Measurements from ENCODE around the gene MTHFD2L. TPM values are rescaled to one million over a fixed set of nuclear protein-coding genes. Genes with fewer than 3 reads are reported as not detected.

Gene MTHFD2L
- total RNA-seq, 3 donors from 2014 or later, result 10.7 to 12.9 (median 11.6) TPM

DNA sequence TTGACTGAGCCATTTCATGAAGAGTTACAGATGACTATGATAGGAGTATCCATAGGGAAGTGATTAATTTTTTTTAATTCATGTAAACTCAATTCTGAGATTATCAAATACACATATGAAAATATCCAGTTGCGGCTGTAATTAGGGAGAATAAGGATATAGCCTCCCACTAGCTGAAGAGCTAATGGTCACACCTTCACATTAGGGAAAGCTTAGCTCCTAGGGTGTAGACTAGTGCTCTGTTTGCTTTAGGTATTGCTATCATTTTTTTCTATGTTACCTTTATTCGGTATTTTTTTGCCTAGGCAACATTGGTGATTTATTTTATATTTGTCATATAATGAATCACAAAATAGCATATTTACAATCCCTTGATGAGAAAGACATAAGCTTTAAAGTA lies 110.7 kb downstream of the MTHFD2L start:
- no peak for ATAC-seq
- DNase-seq, result no peak
- no peaks in the 10 kb centered on the region for H3K4me1 ChIP-seq (ENCODE audit: low read depth)
- no peaks in the 10 kb centered on the region for H3K36me3 ChIP-seq (ENCODE audit: low read depth)
- TF ChIP-seq CTCF (IDR thresholded peaks at IDR 0.05), result no peak
- no peaks in the 10 kb centered on the region for H3K9me3 ChIP-seq
- no peak overlapping the region for H3K4me3 ChIP-seq
- intact Hi-C loops (cut with DNase I, micrococcal nuclease), result no loop called here

GRCh38 chr4:74278490-74278889 lies 120.6 kb downstream of the MTHFD2L start:
- TF ChIP-seq CTCF (IDR thresholded peaks at IDR 0.05), result no peak
- intact Hi-C loops (cut with DNase I, micrococcal nuclease), result no loop called here
- Histone ChIP-seq H3K9me3 (no peaks in the 10 kb centered on the region), H3K4me1 (ENCODE audit: low read depth) (no peaks in the 10 kb centered on the region), H3K36me3 (ENCODE audit: low read depth) (no peaks in the 10 kb centered on the region), H3K4me3 (no peak overlapping the region)
- DNase-seq (no peak), ATAC-seq (no peak)

DNA sequence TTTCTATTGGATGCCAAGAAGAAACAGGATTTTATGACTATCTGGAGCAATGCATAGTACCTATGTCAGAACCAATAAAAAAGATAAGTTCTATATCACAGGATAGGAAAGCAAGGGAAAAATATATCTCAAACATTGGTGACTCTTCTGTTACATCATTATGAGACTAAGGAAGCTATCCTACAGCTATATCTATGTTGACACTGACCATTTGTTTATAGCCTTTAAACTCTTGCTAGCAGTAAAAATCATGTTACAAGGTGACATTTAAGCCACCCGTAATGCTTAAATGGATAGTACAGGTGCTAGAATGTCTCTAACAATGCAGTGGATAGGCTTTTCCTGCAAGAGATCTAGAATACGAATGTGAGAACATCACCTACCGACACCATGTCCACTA lies 121.8 kb downstream of the MTHFD2L start:
- Histone ChIP-seq H3K9me3 (no peaks in the 10 kb centered on the region), H3K4me1 (ENCODE audit: low read depth) (no peaks in the 10 kb centered on the region), H3K4me3 (no peak overlapping the region), H3K36me3 (ENCODE audit: low read depth) (no peaks in the 10 kb centered on the region)
- intact Hi-C loops (cut with DNase I, micrococcal nuclease), result no loop called here
- no peak for DNase-seq
- peak; percentile 58 for ATAC-seq
- no peak for TF ChIP-seq CTCF (IDR thresholded peaks at IDR 0.05)

- no peaks in the 10 kb centered on the region for H3K4me1 ChIP-seq (ENCODE audit: low read depth)
- no peak for ATAC-seq
These were observed 125.0 kb downstream of the MTHFD2L start for GRCh38 chr4:74282926-74283325.

DNA sequence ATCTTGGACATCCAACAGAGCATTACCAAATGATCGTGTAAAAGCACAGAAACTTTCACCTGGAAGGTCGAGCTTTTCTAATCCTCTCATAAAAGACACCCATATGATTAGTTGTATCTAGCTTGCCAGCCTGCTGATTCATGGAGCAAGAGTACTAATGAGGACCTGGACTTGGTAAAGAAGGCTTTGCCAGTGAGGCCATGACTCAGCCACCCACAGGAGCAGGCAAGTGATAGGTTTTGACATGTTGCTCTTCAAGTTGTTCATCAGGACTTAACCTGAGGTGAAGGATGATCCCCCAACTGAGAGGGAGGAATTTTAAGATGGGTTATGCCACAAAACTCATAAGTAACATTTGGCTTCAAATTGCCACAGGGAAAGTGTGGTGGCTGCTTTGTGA lies 125.7 kb downstream of the MTHFD2L start:
- no peak for TF ChIP-seq CTCF (IDR thresholded peaks at IDR 0.05)
- ATAC-seq (no peak), DNase-seq (no peak)
- no peak overlapping the region for H3K4me3 ChIP-seq
- no peaks in the 10 kb centered on the region for H3K4me1 ChIP-seq (ENCODE audit: low read depth)
- H3K9me3 ChIP-seq, result no peaks in the 10 kb centered on the region
- H3K36me3 ChIP-seq (ENCODE audit: low read depth), result no peaks in the 10 kb centered on the region
- intact Hi-C loops (cut with DNase I, micrococcal nuclease), result no loop called here

More at GRCh38 chr4:74282926-74283325, 125.0 kb downstream of the MTHFD2L start:
- H3K9me3 ChIP-seq, result no peaks in the 10 kb centered on the region
- intact Hi-C loops (cut with DNase I, micrococcal nuclease), result no loop called here
- DNase-seq, result no peak
- TF ChIP-seq CTCF (IDR thresholded peaks at IDR 0.05), result no peak
- H3K36me3 ChIP-seq (ENCODE audit: low read depth), result no peaks in the 10 kb centered on the region
- H3K4me3 ChIP-seq, result no peak overlapping the region

DNA sequence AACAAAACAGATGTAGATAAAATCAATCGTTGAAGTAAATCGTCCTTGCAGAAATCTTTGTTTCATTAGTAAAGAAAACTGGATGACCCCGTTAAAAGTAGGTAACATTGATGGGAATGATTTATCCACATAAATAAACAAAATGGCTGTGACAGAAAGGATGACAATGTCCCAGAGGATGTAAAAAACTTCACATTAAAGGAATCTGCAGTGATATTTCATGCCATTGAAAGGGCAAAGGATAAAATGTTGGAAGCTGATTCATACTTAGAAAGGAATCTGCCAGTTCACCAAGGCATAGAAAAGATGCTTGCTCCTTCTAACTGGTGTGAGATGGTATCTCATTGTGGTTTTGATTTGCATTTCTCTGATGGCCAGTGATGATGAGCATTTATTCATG lies 126.1 kb downstream of the MTHFD2L start:
- no peak overlapping the region for H3K4me3 ChIP-seq
- H3K4me1 ChIP-seq (ENCODE audit: low read depth), result no peaks in the 10 kb centered on the region
- no peak for TF ChIP-seq CTCF (IDR thresholded peaks at IDR 0.05)
- no peaks in the 10 kb centered on the region for H3K36me3 ChIP-seq (ENCODE audit: low read depth)
- DNase-seq, result no peak
- intact Hi-C loops (cut with DNase I, micrococcal nuclease), result no loop called here
- no peak for ATAC-seq
- no peaks in the 10 kb centered on the region for H3K9me3 ChIP-seq
